ENCODE data around the gene POP7. TPM values are rescaled to one million over a fixed set of nuclear protein-coding genes. Genes with fewer than 3 reads are reported as not detected.
"Not testable (repeated sequence)": the region's sequence is repeated elsewhere in the genome, so short reads cannot be mapped to it uniquely, and the experiment has no call there.

Gene POP7
- 151 and 154 TPM in 2 replicates for total RNA-seq (2014; rRNA removed)
- percentile 85 among the genes with signal in this experiment for Bru-seq, nascent RNA
- percentile 97 among the genes with signal in this experiment for BruChase-seq, experiment 1, labeled RNA remaining after a 6-hour chase
- percentile 90 among the genes with signal in this experiment for BruChase-seq, experiment 2, labeled RNA remaining after a 2-hour chase
- long read RNA-seq, transcript POP7-201 (2 exons, 927 nt), result major isoform, 38 of 45 reads
- long read RNA-seq, partial matches to known transcripts, result 0 of 45 reads
- long read RNA-seq, other reads (novel, unspliced or antisense), result 6 of 45 reads

- H3F3A ChIP-seq (ENCODE audit: low read length, unreplicated experiment), result no peaks in the 10 kb centered on the region
- peak within 1 kb of the TSS; percentile 58 for H3K27ac ChIP-seq (ENCODE audit: low read length)
- intact Hi-C loops (cut with micrococcal nuclease), result loop anchor here (1.0 to 5.0 kb wide), 3 partner anchors 19 to 146 kb away; partner anchors contain the start of genes EPHB4 and SLC12A9
- H3K27me3 ChIP-seq (ENCODE audit: low read length), result no peaks in the 10 kb centered on the region
- H3K9ac ChIP-seq (ENCODE audit: low read length), result peak within 1 kb of the TSS; percentile 99
- H3K4me2 ChIP-seq (ENCODE audit: low read length), result peak within 1 kb of the TSS; percentile 96
- ChIA-PET POLR2A (ENCODE audit: unreplicated experiment) (interaction anchor here (0.5 to 1.1 kb wide), 10 partner anchors 13 to 685 kb away, joined by 3 to 21 read pairs (median 4); partner anchors contain the start of genes EPHB4, FBXO24, MOSPD3 and SRRT), CTCF (interaction anchor here (0.5 to 1.9 kb wide), 20 partner anchors 10 to 200 kb away, joined by 3 to 39 read pairs (median 5); partner anchors contain the start of genes EPHB4, FBXO24, SLC12A9 and UFSP1)
- H3K4me1 ChIP-seq (ENCODE audit: insufficient read depth, low read length), result peaks cover 9% of the 10 kb centered on the region
- TF ChIP-seq EZH2phosphoT487 (IDR thresholded peaks at IDR 0.05; ENCODE audit: borderline replicate concordance, low read length), result no peak
- ATAC-seq (peak; percentile 91), DNase-seq (peak; percentile 98)
- H4K20me1 ChIP-seq (ENCODE audit: low read length), result peaks cover 6% of the 10 kb centered on the region
- peak within 1 kb of the TSS; percentile 94 for H2AFZ ChIP-seq (ENCODE audit: low read length)
- no peaks in the 10 kb centered on the region for H3K36me3 ChIP-seq (ENCODE audit: low read depth, low read length)
- H3K4me3 ChIP-seq (ENCODE audit: low read length), result peak within 1 kb of the TSS; percentile 96
- H3K9me3 ChIP-seq (ENCODE audit: low read length), result no peaks in the 10 kb centered on the region
- H3K9me2 ChIP-seq (replicated peaks; ENCODE audit: low read length), result no peaks in the 10 kb centered on the region
- H3K79me2 ChIP-seq (ENCODE audit: low read length), result peaks cover 27% of the 10 kb centered on the region
- TSS peak; percentile 88 for BruUV-seq (replicated peaks)
Measured at GRCh38 chr7:100705753-100706671, at the start of gene POP7. Gene POP7, plus strand, starts transcription at chr7:100706121. Its CDS starts 710 bp downstream, at chr7:100706831.

GRCh38 chr7:100662194-100662776 is 43.6 kb upstream of the POP7 start:
- H3K79me2 ChIP-seq (ENCODE audit: low read length); H2AFZ ChIP-seq (ENCODE audit: low read length); BruUV-seq (replicated peaks); H3K4me3 ChIP-seq (ENCODE audit: low read length); H3K4me2 ChIP-seq (ENCODE audit: low read length); H3K4me1 ChIP-seq (ENCODE audit: insufficient read depth, low read length); H3K9me3 ChIP-seq (ENCODE audit: low read length); H3K36me3 ChIP-seq (ENCODE audit: low read depth, low read length); H3K27ac ChIP-seq (ENCODE audit: low read length); H4K20me1 ChIP-seq (ENCODE audit: low read length); intact Hi-C loops (cut with micrococcal nuclease); H3K9ac ChIP-seq (ENCODE audit: low read length); H3K27me3 ChIP-seq (ENCODE audit: low read length); DNase-seq; H3K9me2 ChIP-seq (replicated peaks; ENCODE audit: low read length); CTCF ChIA-PET; H3F3A ChIP-seq (ENCODE audit: low read length, unreplicated experiment); ATAC-seq: not testable (repeated sequence)
- POLR2A ChIA-PET (ENCODE audit: unreplicated experiment), result interaction anchor here (0.7 kb wide), 1 partner anchor 296 kb away, joined by 17 read pairs; no protein-coding TSS in a partner anchor

GRCh38 chr7:100665168-100665726 is 40.7 kb upstream of the POP7 start:
- no TSS peak for BruUV-seq (replicated peaks)

More at GRCh38 chr7:100665168-100665726, 40.7 kb upstream of the POP7 start:
- Histone ChIP-seq H3K27me3 (ENCODE audit: low read length) (no peaks in the 10 kb centered on the region), H3K9me2 (replicated peaks; ENCODE audit: low read length) (no peaks in the 10 kb centered on the region), H3K4me2 (ENCODE audit: low read length) (no peak overlapping the region), H3K4me1 (ENCODE audit: insufficient read depth, low read length) (no peaks in the 10 kb centered on the region), H4K20me1 (ENCODE audit: low read length) (no peaks in the 10 kb centered on the region), H3K9ac (ENCODE audit: low read length) (no peak overlapping the region), H3K4me3 (ENCODE audit: low read length) (no peak overlapping the region), H3K36me3 (ENCODE audit: low read depth, low read length) (no peaks in the 10 kb centered on the region), H2AFZ (ENCODE audit: low read length) (no peak overlapping the region), H3K27ac (ENCODE audit: low read length) (no peak overlapping the region), H3K79me2 (ENCODE audit: low read length) (no peaks in the 10 kb centered on the region), H3F3A (ENCODE audit: low read length, unreplicated experiment) (no peaks in the 10 kb centered on the region), H3K9me3 (ENCODE audit: low read length) (no peaks in the 10 kb centered on the region)
- TF ChIP-seq EZH2phosphoT487 (IDR thresholded peaks at IDR 0.05; ENCODE audit: borderline replicate concordance, low read length) (no peak), CTCF (conservative IDR thresholded peaks at IDR 0.05; ENCODE audit: low read depth, low read length) (no peak), EZH2 (IDR thresholded peaks at IDR 0.05; ENCODE audit: low read length, unreplicated experiment) (no peak)
- DNase-seq (no peak), ATAC-seq (no peak)
- intact Hi-C loops (cut with micrococcal nuclease), result no loop called here
- ChIA-PET CTCF (no interaction called here), POLR2A (ENCODE audit: unreplicated experiment) (no interaction called here)
